Astrocyte (in vitro differentiated cells and primary cell): ENCODE data around the gene ZFHX3. TPM values are rescaled to one million over a fixed set of nuclear protein-coding genes. Genes with fewer than 3 reads are reported as not detected.

ENCODE experiments used
- DNase-seq: peaks from one replicate; pipeline ENCODE4 v3.0.0-alpha.2; 2010; ENCODE audit warnings: low read depth
- FAIRE-seq: peaks from 2 replicates; lab custom pipeline; 2011; peaks lifted over from hg19 to GRCh38; lab: Jason Lieb, UNC
- H2AFZ ChIP-seq: 2 replicates; pipeline ENCODE4 v1.6.0; 2012; ENCODE audit warnings: low read depth, low read length, inconsistent platforms
- H3K27ac ChIP-seq: 2 replicates; pipeline ENCODE4 v1.5.1; 2011; ENCODE audit warnings: low read depth, low read length, inconsistent platforms
- H3K27me3 ChIP-seq: 2 replicates; pipeline ENCODE4 v1.6.0; 2011; ENCODE audit warnings: low read length, inconsistent platforms; ENCODE audit not compliant: insufficient read depth
- H3K36me3 ChIP-seq: 2 replicates; pipeline ENCODE4 v1.5.1; 2011; ENCODE audit warnings: low read length, inconsistent platforms; ENCODE audit not compliant: insufficient read depth
- H3K4me1 ChIP-seq: 2 replicates; pipeline ENCODE4 v1.5.1; 2011; ENCODE audit warnings: low read length, inconsistent platforms; ENCODE audit not compliant: insufficient read depth
- H3K4me2 ChIP-seq: 2 replicates; pipeline ENCODE4 v1.6.0; 2012; ENCODE audit warnings: low read length, inconsistent platforms
- H3K4me3 ChIP-seq: 2 replicates; pipeline ENCODE4 v1.5.1; 2011; ENCODE audit warnings: low read depth, mild to moderate bottlenecking, low read length, inconsistent platforms; ENCODE audit not compliant: insufficient read depth
- H3K79me2 ChIP-seq: 2 replicates; pipeline ENCODE4 v1.6.0; 2012; ENCODE audit warnings: mild to moderate bottlenecking, low read length, inconsistent platforms; ENCODE audit not compliant: insufficient read depth
- H3K9ac ChIP-seq: 2 replicates; pipeline ENCODE4 v1.6.0; 2012; ENCODE audit warnings: mild to moderate bottlenecking, low read length, inconsistent platforms
- H3K9me3 ChIP-seq: 2 replicates; pipeline ENCODE4 v1.5.1; 2012; ENCODE audit warnings: low read depth, mild to moderate bottlenecking, low read length, inconsistent platforms; ENCODE audit not compliant: insufficient read depth
- H4K20me1 ChIP-seq: 2 replicates; pipeline ENCODE4 v1.6.0; 2012; ENCODE audit warnings: low read length, inconsistent platforms; ENCODE audit not compliant: insufficient read depth
- H3K27ac Mint-ChIP-seq: one replicate; pipeline ENCODE4 v1.8.0; 2021; ENCODE audit warnings: mild to moderate bottlenecking, mixed read lengths; ENCODE audit not compliant: unreplicated experiment
- H3K27me3 Mint-ChIP-seq: one replicate; pipeline ENCODE4 v1.8.0; 2021; ENCODE audit warnings: low read depth, mixed read lengths; ENCODE audit not compliant: unreplicated experiment
- H3K36me3 Mint-ChIP-seq: one replicate; pipeline ENCODE4 v1.8.0; 2021; ENCODE audit warnings: low read depth, mixed read lengths; ENCODE audit not compliant: unreplicated experiment
- H3K4me1 Mint-ChIP-seq: one replicate; pipeline ENCODE4 v1.8.0; 2021; ENCODE audit warnings: low read depth, mixed read lengths; ENCODE audit not compliant: unreplicated experiment
- H3K4me3 Mint-ChIP-seq: one replicate; pipeline ENCODE4 v1.8.0; 2021; ENCODE audit warnings: mild to moderate bottlenecking, moderate library complexity, mixed read lengths; ENCODE audit not compliant: unreplicated experiment
- H3K9me3 Mint-ChIP-seq: one replicate; pipeline ENCODE4 v1.8.0; 2021; ENCODE audit warnings: mild to moderate bottlenecking, mixed read lengths; ENCODE audit not compliant: unreplicated experiment
- EZH2 ChIP-seq: IDR thresholded peaks from 2 replicates; pipeline ENCODE4 v1.6.1; 2012; ENCODE audit warnings: mild to moderate bottlenecking, low read length, inconsistent platforms; ENCODE audit not compliant: insufficient read depth
- total RNA-seq: library from RNA; stranded (reverse); gene quantifications from 2 replicates; pipeline ENCODE4 v1.2.1, GENCODE V29; 2021
- TF ChIP-seq, protein P1 (sequence below): IDR thresholded peaks from 2 replicates; pipeline ENCODE4 v1.5.1; 2011; ENCODE audit warnings: low read depth, mild to moderate bottlenecking, inconsistent platforms, low read length, moderate library complexity; ENCODE audit not compliant: insufficient read depth

ZFHX3 gene
- total RNA-seq, 1 donor from 2014 or later = 19.7 TPM

DNA sequence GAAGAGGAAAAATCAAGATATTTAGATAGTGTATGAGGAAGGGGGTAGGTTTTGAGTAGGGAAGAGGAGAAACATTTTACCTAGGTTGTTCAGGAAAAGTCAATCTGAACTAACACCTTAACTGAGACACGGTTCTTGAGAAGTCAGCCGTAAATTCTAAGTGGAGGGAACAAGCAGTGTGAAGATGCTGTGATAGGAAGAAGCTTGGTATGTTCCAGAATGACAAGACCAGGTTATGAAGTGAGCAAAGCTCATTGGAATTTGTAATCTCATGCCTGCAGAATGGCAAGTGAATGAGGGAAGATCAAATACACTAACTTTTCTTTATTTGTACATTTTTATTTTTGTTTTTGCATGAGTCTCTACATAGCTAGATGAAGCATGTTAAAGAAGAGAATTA, 307.6 kb downstream of the ZFHX3 start:
- peaks cover 16% of the 10 kb centered on the region for H3K4me1 Mint-ChIP-seq
- H3K27ac Mint-ChIP-seq = peak overlapping the region; percentile 70
- DNase-seq (peak; percentile 55), FAIRE-seq (peak; percentile 49)
- no peaks in the 10 kb centered on the region for H3K9me3 Mint-ChIP-seq
- no peak overlapping the region for H2AFZ ChIP-seq
- H3K27me3 ChIP-seq = no peaks in the 10 kb centered on the region
- TF ChIP-seq, protein P1, sequence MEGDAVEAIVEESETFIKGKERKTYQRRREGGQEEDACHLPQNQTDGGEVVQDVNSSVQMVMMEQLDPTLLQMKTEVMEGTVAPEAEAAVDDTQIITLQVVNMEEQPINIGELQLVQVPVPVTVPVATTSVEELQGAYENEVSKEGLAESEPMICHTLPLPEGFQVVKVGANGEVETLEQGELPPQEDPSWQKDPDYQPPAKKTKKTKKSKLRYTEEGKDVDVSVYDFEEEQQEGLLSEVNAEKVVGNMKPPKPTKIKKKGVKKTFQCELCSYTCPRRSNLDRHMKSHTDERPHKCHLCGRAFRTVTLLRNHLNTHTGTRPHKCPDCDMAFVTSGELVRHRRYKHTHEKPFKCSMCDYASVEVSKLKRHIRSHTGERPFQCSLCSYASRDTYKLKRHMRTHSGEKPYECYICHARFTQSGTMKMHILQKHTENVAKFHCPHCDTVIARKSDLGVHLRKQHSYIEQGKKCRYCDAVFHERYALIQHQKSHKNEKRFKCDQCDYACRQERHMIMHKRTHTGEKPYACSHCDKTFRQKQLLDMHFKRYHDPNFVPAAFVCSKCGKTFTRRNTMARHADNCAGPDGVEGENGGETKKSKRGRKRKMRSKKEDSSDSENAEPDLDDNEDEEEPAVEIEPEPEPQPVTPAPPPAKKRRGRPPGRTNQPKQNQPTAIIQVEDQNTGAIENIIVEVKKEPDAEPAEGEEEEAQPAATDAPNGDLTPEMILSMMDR = no peak
- TF ChIP-seq EZH2 = no peak
- no peaks in the 10 kb centered on the region for H3K27me3 Mint-ChIP-seq
- no peak overlapping the region for H3K4me2 ChIP-seq
- H3K4me3 ChIP-seq = no peak overlapping the region
- no peak overlapping the region for H3K9ac ChIP-seq
- H3K4me3 Mint-ChIP-seq = no peak overlapping the region
- no peaks in the 10 kb centered on the region for H3K36me3 ChIP-seq
- H3K79me2 ChIP-seq = no peaks in the 10 kb centered on the region
- no peaks in the 10 kb centered on the region for H3K9me3 ChIP-seq
- H3K4me1 ChIP-seq = no peaks in the 10 kb centered on the region
- H4K20me1 ChIP-seq = no peaks in the 10 kb centered on the region
- H3K27ac ChIP-seq = no peak overlapping the region
- no peaks in the 10 kb centered on the region for H3K36me3 Mint-ChIP-seq

- TF ChIP-seq, protein P1 = no peak
- no peak for TF ChIP-seq EZH2
- Mint-ChIP-seq H3K27me3 (no peaks in the 10 kb centered on the region), H3K4me3 (no peak overlapping the region), H3K4me1 (peaks cover 16% of the 10 kb centered on the region), H3K27ac (peak overlapping the region; percentile 73), H3K36me3 (no peaks in the 10 kb centered on the region), H3K9me3 (peaks cover 6% of the 10 kb centered on the region)
- no peaks in the 10 kb centered on the region for H3K36me3 ChIP-seq
- H2AFZ ChIP-seq = no peak overlapping the region
- H3K4me3 ChIP-seq = no peak overlapping the region
- H3K9ac ChIP-seq = no peak overlapping the region
- FAIRE-seq (no peak), DNase-seq (peak; percentile 83)
- H3K79me2 ChIP-seq = no peaks in the 10 kb centered on the region
- H3K4me2 ChIP-seq = peak overlapping the region; percentile 52
- H3K4me1 ChIP-seq = no peaks in the 10 kb centered on the region
- no peaks in the 10 kb centered on the region for H3K9me3 ChIP-seq
- H3K27ac ChIP-seq = peak overlapping the region; percentile 14
- H3K27me3 ChIP-seq = no peaks in the 10 kb centered on the region
- H4K20me1 ChIP-seq = no peaks in the 10 kb centered on the region
These were observed 308.4 kb downstream of the ZFHX3 start for GRCh38 chr16:72739577-72739976.

DNA sequence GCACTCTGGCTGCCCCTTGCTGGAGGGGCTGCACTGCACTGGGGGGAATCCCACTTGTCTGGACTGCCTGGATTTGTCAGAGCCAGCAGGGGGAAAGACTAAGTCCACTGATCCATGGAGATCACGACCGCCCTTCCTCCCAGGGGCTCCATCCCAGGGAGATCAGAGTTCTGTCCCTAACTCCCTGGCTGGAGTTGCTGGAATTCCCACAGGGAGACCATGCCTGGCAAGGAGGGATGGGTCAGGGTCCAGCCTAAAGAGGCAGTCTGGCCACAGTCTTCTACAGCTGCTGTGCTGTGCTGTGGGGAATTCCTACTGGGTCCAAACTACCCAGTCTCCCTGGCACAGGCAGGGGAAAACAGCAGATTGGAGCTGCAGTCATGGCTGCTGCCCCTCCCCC, 311.9 kb downstream of the ZFHX3 start:
- no peak overlapping the region for H3K4me2 ChIP-seq
- no peak overlapping the region for H3K4me3 ChIP-seq
- no peak overlapping the region for H3K9ac ChIP-seq
- no peaks in the 10 kb centered on the region for H3K4me1 ChIP-seq
- no peak overlapping the region for H2AFZ ChIP-seq
- H3K4me1 Mint-ChIP-seq = peaks cover 15% of the 10 kb centered on the region
- no peaks in the 10 kb centered on the region for H3K27me3 ChIP-seq
- no peaks in the 10 kb centered on the region for H3K36me3 ChIP-seq
- no peak for DNase-seq
- H3K79me2 ChIP-seq = no peaks in the 10 kb centered on the region
- TF ChIP-seq EZH2 = no peak
- TF ChIP-seq, protein P1 = no peak
- peaks cover 10% of the 10 kb centered on the region for H3K9me3 Mint-ChIP-seq
- peaks cover 2% of the 10 kb centered on the region for H3K36me3 Mint-ChIP-seq
- FAIRE-seq = no peak
- H4K20me1 ChIP-seq = no peaks in the 10 kb centered on the region
- no peak overlapping the region for H3K4me3 Mint-ChIP-seq
- H3K27ac ChIP-seq = no peak overlapping the region
- no peak overlapping the region for H3K27ac Mint-ChIP-seq
- no peaks in the 10 kb centered on the region for H3K9me3 ChIP-seq
- H3K27me3 Mint-ChIP-seq = no peaks in the 10 kb centered on the region
